Measurements from ENCODE around the gene WDR82.

WDR82 gene

DNA sequence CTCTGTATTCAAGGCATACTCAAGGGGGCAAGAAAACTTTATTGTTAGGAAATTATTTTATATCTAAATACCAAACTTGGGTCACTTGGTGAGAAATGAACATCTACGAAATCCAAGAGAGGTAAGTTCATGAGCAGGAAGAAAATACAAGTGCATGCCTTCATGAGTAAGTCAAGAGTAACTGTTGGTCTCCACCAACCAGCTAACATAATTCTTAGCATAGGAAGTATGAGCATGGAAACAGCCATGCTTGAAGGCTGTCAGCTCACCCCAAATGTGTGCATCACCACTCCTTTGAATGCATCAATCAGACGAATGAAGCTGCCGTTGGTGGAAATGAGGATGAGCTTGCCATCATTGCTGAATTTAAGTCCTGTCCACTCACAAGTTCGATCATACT lies 19.0 kb downstream of the WDR82 start:
- no peak for DNase-seq (ENCODE audit: low read depth in 2 of 2, low spot score in 1 of 2)

DNA sequence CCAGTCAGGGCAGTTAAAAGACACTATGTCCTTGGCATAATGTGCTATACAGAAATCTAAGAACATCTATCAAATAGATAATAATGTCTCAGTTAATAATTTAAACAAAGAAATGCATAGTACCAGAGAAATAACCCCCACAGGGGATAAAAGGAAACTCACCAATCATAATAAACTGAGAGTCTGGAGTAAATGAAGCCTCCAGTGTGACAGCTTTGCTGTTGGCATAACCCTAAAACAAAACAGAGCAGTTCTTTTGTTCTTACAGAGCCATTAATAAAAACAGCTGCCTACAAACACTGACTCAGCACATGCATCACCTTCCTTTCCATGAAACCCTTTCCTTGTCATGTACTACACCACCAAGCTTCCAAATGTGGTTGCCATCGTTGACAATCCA lies 19.4 kb downstream of the WDR82 start:
- DNase-seq (ENCODE audit: low read depth in 2 of 2, low spot score in 1 of 2), result no peak

DNA sequence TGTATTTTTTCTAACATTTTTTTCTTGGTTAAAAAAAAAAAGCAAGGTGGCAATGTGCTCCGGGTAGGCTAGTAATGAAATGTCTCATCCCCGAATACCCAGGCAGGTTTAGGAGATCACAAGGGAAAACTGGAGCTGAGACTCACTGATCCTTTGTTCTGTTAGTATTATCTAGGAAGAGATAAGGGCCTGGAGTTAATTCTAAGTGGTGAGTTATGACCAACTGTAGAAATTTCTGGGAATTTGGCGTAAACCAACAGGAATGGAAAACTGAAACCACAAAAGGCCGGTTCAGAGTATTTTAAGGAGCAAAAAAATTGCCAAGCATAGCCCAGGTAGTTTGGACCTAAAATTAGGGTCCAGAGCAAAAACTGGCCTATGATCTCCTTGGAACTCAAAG lies 20.5 kb downstream of the WDR82 start:
- no peak for DNase-seq (ENCODE audit: low read depth in 2 of 2, low spot score in 1 of 2)

DNA sequence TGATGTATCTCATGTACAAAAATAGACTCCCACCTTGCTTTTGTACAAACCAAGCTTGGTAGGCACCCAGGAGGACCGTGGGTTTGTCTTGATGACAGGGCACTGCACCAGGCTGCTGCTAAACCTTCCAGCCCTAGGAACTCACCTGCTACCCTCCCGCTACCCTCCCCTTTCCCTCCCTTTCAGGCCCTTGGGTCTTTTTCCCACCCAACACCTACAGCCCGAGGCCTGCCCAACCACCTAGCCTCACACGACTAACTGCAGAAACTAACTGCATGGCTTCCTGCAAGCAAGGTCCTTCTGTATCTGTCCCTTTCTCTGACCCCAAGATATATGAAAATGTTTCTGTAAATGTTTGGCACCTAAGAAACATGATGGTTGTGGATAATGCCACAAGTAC lies 21.8 kb downstream of the WDR82 start:
- DNase-seq (ENCODE audit: low read depth in 2 of 2, low spot score in 1 of 2), result no peak

DNA sequence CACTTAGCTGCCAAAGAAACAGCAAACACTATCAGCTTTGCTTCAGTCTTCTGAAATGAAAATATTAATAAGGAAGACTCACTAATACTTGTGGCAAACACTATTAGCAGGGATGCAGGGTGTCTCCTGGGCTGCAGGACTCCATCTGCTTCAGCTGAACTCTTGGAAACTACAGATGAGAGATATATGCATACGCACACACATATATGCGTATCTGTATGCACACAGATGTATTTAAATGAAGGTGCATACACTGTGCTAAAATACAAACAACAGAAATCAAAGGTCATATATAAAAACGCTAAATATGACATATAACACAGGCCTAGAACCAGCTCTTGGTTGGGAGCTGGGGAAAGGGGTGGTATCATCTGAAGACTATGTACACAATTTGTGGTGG lies 22.3 kb downstream of the WDR82 start:
- no peak for DNase-seq (ENCODE audit: low read depth in 2 of 2, low spot score in 1 of 2)

DNA sequence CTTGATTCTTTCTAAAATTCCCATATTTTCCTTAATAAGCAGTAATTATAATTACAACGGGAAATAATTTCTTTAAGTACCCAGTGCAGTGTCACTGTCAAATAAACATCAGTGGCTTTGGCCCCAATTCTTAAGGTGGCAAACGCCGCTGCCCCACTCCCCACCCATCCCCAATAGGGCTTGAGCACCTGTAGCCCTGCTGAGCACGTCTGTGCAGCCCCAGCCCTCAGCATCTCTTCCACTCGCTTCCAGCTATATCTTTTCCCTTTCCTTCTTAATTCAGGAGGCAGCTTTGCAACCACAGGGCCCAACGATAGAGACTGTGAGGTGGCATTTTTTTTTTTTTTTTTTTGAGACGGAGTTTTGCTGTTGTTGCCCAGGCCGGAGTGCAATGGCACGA lies 23.8 kb downstream of the WDR82 start:
- DNase-seq (ENCODE audit: low read depth in 2 of 2, low spot score in 1 of 2), result no peak

- DNase-seq (ENCODE audit: low read depth in 2 of 2, low spot score in 1 of 2), result peak in 1 of 2 donors; percentile 65
Measured at GRCh38 chr3:52253314-52254304, 24.8 kb downstream of the WDR82 start.

DNA sequence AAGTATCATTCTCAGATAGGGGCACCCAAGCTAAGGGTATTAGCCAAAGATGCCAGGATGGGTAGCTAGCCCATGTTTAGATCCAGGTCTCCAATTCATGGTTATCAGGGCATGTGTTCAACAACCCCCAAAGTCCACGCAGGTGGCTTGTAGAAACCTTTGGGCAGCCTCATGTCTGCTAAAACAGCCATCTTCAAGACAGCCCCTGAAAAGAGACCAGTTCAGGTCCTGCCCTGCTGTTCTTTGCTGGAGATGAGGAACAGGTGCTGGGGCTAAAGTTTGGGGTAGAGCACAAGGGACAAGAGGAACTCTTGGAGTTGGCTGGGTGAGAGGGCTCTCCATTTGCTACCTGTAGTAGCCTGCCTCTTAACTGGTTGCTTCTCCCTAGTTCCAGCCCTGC lies 28.3 kb downstream of the WDR82 start:
- no peak for DNase-seq (ENCODE audit: low read depth in 2 of 2, low spot score in 1 of 2)

DNA sequence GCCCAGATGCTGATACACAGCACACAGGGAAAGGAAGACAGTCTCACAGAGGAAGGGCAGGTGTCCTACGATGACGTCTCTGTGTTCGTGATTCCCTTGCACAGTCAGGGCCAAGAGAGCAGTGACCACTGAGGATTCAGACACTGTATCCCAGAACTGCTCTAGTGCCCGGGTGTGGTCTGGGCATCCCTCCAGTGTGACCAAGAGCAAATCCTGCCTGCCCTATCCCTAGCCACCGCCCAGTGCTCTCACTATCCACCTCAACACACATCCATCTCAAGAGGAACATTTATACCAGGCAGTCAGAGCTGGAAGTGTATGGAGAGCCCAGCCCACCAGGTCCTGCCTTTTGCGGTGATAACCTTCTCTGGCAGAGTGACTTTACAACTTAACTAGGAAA lies 28.8 kb downstream of the WDR82 start:
- no peak for DNase-seq (ENCODE audit: low read depth in 2 of 2, low spot score in 1 of 2)

- DNase-seq (ENCODE audit: low read depth in 2 of 2, low spot score in 1 of 2), result no peak
Measured at GRCh38 chr3:52248816-52249547, 29.5 kb downstream of the WDR82 start.

DNA sequence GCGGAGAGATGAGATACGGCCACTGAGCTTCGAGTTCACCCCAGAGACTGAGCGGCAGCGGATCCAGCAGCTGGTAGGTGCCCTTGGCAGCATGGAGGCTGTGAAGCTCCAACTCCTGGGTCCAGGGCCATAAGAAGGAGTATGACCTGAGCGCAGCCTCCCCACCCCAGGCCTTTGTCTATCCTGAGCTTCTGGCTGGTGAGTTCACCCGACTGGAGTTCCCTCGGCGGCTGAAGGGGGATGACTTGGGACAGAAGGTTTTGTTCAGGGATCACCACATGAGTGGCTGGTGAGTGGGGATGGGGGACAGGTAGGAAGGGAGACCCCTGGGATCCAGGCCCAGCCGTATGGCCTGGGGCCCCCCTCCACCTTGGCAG lies 30.3 kb downstream of the WDR82 start:
- DNase-seq (ENCODE audit: low read depth in 2 of 2, low spot score in 1 of 2), result no peak

DNA sequence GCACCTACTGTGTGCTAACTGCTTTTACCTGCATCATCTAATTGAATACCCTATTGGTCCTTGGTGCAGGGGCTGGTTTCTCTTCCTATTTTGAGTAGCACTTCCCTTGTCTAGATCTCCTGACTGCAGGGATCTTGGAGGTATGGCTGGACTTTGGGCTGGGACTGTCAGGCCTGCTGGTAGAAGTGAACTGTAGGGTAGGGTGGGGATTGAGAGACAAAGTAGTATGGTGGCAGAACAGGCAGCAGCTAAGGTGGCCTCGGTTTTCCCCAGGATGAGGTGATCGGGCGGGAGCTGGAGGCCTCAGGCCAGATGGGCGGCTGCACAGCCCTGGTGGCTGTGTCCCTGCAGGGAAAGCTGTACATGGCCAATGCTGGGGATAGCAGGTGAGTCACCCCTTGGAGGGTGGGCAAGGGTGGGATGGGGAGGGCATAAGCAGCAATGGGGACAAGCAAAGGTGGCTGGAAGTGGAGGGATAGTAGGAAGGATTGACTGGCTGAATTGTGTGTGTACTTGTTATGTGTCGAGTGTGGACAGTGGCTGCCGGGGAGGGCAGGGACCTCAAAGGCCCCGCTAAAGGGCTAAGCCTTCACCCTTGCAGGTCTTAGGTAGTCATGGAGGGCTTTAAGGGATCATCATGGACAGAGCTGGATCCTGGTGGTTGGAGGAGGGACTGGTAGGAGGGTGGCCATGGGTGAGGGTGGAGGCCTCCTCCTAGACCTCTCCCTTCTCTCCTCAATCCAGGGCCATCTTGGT lies 30.9 kb downstream of the WDR82 start:
- no peak for DNase-seq (ENCODE audit: low read depth in 2 of 2, low spot score in 1 of 2)

DNA sequence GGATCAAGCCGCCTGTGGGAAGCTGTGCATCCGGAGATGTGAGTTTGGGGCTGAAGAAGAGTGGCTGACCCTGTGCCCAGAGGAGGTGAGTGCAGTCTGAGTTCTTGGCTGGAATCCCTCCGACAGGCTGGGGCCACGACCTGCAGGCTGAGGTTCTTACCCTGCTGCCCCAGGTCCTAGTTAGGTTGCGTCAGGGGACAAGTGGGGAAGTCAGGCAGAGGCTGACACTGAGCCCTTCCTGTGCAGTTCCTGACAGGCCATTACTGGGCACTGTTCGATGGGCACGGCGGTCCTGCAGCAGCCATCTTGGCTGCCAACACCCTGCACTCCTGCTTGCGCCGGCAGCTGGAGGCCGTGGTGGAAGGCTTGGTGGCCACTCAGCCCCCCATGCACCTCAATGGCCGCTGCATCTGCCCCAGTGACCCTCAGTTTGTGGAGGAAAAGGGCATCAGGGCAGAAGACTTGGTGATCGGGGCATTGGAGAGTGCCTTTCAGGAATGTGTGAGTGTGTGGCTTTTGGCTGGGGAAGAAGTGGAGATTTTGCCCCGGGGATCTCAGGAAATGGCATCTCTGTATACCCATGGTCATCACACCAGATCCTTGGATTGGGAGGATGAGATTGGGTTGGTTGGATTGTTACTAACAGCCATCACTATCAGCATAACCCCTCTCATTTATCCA lies 31.6 kb downstream of the WDR82 start:
- DNase-seq (ENCODE audit: low read depth in 2 of 2, low spot score in 1 of 2), result no peak

DNA sequence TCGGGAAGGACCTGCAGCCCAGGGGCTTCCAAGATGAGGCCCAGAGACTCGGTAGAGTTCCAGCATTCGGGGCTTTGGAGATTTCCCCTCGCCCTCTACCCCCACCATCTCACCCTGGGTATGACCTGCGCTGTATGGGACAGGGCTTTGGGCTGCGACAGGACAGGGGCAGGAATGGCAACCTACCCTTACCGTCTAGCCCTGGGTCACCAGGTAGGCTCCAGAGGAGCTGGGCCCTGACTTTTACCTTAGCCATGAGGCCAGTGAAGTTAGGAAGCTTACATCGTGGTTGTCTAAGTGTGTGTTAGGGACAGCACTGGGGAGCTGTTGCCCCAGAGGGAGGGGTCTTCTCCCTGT lies 32.2 kb downstream of the WDR82 start:
- no peak for DNase-seq (ENCODE audit: low read depth in 2 of 2, low spot score in 1 of 2)

- DNase-seq (ENCODE audit: low read depth in 2 of 2, low spot score in 1 of 2), result peak in 1 of 2 donors; percentile 30
Measured at GRCh38 chr3:52245322-52246263, 32.9 kb downstream of the WDR82 start, which contains the start of gene PPM1M. Gene PPM1M, plus strand, starts transcription at chr3:52245759. Its CDS starts 66 bp downstream, at chr3:52245825.

DNA sequence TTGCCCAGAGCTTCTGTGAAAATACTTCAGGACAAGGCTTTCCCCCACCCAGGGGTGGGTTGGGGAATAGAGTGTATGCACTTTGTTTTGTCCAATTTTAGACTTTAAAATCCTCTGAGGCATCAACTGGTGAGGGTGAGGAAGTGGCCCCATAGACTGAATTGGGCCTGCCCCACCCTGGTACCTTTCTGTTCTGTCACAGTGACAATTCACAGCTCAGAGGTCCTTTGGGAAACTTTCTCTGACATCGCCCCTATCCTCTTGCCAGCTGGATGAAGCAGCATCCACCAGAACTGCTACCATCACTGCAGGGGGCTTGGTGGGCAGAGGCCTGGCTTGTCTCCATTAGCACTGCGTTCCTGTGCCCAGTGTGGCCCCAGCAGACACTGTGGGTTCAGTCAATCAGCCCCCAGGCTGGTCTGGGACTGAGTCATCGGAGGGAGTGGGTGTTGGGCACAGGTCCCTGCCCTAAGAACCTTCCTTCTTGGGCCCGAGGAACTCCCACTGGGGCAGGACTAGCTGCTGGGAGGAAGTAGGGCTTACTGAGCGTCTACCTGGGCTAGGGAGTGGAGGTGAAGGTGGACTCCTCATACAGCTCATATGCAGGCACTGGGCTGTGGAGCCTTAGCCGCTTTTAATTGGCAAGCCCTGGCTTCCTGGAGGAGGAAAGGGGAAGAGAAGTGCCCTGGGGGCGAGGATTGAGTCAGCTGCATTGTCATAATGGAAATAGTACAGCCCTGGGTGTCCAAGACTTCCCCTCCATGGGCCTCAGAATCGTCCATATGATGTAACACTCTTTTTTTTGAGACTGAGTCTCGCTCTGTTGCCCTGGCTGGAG lies 34.4 kb downstream of the WDR82 start:
- no peak for DNase-seq (ENCODE audit: low read depth in 2 of 2, low spot score in 1 of 2)

- no peak for DNase-seq (ENCODE audit: low read depth in 2 of 2, low spot score in 1 of 2)
Measured at GRCh38 chr3:52242039-52242438, 36.4 kb downstream of the WDR82 start.

DNA sequence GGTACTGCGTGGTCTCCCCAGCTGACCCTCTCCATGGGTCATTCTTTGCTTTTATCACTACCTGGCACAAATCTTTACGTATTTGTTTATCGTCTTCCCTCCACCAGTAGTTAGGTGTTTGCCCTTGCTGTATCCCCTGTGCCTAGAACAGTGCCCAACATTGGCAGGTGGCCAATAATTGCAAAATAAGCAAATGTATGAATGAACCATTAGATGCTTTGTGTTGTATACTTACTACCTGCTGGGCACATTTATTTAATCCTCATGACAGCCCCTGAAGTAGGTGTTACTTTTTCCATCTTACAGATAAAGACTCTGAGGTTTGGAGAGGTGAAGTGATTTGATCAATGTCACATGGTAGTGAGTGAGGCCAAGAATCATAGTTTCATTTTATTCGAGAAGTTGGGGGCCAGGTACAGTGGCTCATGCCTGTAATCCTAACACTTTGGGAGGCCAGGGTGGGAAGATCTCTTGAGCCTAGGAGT lies 37.5 kb downstream of the WDR82 start:
- DNase-seq (ENCODE audit: low read depth in 2 of 2, low spot score in 1 of 2), result no peak

All from stimulated activated CD8-positive, alpha-beta memory T cell treated with anti-CD3 and anti-CD28 coated beads, Interleukin-4, amount 100 ng/mL, for 1 hour (primary cell).